ENCODE results near the gene SDF2L1.
A peak's percentile ranks its signal among the peaks of the same experiment; 100 is the strongest.
"Not testable (repeated sequence)": the region's sequence is repeated elsewhere in the genome, so short reads cannot be mapped to it uniquely, and the experiment has no call there.

Gene SDF2L1

DNA sequence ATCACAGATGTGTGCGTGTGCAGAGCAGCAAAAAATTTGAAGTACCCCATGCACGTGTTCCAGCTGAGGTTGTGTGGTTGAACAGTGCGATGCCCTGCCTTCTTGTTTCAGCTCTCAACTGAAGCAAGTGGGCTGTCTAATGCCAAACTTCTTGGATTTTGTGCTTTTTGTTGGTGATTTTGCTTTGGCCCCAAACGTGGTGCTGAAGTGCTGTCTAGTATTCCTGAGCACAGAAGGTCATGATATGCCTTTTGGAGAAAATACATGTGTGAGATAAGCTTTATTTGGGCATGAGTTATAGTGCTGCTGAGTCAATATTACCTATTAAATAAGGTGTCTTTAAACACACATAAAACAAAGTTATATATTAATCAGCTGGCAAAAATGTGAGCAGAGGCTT, 26.4 kb upstream of the SDF2L1 start:
- in situ Hi-C loops (cut with HindIII; ENCODE audit: low pct_ligation_motif_present, low pct_unique_long_range_greater_than_20kb, low sequenced_read_pairs): no loop called here
- no peak for DNase-seq

DNA sequence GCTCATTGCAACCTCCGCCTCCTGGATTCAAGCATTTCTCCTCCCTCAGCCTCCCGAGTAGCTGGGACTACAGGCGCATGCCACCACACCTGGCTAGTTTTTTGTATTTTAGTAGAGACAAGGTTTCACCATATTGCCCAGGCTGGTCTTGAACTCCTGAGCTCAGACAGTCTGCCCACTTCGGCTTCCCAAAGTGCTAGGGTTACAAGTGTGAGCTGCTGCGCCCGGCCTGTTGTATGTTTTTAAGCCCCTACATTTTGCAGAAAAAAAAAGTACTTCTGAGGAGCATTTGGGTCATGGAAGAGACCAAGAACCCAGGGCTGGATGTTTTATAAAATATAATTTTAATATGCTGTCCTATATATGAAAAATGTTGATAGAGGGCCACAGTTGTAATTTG, 24.8 kb upstream of the SDF2L1 start:
- in situ Hi-C loops (cut with HindIII; ENCODE audit: low pct_ligation_motif_present, low pct_unique_long_range_greater_than_20kb, low sequenced_read_pairs): not testable (repeated sequence)

DNA sequence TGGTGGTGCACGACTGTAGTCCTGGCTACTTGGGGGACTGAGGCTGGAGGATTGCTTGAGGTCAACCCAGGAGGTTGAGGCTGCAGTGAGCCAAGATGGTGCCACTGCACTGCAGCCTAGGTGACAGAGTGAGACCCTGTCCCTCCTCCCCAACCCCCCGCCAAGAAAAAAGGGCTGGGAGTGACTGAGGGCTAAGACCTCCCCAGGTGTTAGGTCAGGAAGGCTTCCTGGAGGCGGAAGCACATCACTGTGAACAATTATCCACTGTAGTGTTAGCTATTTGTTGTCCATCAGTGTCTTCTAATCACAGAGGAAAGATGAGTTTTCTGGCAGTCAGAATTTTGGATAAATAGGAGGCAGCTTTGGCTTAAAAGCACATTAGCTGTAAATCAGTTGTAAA, 21.1 kb upstream of the SDF2L1 start:
- in situ Hi-C loops (cut with HindIII; ENCODE audit: low pct_ligation_motif_present, low pct_unique_long_range_greater_than_20kb, low sequenced_read_pairs): no loop called here

More for the DNA sequence above, 24.8 kb upstream of the SDF2L1 start:
- not testable (repeated sequence) for DNase-seq

DNA sequence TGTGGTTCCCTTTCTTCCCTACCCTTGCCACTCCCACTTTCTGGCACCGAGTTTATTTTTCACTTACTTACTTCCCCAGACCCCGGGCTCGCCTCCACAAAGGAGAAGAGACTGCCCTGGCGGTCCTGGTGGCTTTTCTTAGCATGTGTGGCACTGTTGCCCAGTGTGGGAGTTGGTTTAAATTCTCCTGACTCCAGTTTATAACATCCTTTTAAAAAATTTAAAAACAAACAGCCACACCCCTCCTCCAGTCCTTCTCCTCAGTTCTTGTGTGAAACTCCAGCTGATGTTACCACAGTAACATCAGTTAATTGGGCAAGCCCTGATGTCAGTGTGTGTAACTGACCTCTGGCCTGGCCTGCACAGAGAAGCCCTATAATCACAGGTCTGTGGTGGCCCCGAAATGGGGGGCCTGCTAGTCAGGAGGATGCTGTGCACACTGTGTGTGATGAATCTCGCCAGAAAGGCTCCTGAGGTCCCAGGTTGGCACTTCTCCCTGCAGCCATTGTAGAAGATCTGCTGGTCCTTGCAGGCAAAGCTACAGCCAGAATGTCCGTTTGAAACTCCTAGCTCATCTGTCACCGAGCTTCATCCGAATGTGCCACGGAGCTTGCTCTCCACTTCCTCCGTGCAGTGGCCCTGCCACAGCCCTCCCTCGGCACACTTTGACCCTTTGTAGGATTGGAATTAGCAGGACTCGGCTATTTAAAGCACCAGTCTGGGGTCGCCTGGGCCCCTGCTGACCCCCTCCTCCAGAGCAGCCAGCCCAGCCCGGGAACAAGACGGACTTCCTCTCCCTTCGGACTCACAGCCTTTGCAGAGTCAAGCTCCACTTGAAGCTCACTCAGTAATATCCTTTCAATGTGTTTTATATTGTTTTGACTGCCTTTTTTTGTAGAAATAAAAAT, 19.8 kb upstream of the SDF2L1 start:
- in situ Hi-C loops (cut with HindIII; ENCODE audit: low pct_ligation_motif_present, low pct_unique_long_range_greater_than_20kb, low sequenced_read_pairs): no loop called here
- DNase-seq: no peak

More for the DNA sequence above, 21.1 kb upstream of the SDF2L1 start:
- DNase-seq: no peak

DNA sequence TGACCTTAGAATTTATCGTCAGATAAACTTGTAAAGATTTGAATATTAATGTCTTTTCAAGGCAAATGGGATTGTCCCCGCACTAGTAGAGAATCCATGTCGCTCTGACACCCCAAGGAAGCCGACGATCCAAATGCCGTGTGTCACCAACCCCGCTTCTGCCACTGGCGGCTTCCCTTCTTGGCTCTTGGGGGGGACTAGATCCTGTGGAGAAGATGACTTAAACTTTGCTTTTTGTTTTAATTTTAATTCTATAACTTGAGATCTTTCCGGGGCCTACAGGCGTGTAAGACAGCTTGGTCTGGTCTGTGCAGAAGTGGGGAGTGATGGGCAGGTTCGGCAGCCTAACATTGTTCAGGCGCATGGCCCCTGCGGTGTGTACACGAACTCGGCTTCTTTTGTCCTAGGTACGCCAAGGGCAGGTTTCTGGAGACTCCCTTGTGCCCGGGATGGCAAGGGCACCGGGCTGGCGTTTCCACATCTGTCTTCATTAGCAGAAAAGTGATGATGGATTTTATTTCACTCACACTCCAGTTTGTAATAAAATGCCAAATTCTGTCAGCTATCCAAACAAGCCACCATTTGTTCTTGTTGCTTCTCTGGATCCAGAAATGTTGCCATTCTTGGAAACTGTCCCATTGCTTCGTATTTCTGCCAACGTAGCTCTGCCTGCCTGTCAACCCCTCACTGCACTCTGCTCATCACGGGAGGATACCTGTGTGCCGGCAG, 19.0 kb upstream of the SDF2L1 start:
- DNase-seq: no peak
- in situ Hi-C loops (cut with HindIII; ENCODE audit: low pct_ligation_motif_present, low pct_unique_long_range_greater_than_20kb, low sequenced_read_pairs): no loop called here

DNA sequence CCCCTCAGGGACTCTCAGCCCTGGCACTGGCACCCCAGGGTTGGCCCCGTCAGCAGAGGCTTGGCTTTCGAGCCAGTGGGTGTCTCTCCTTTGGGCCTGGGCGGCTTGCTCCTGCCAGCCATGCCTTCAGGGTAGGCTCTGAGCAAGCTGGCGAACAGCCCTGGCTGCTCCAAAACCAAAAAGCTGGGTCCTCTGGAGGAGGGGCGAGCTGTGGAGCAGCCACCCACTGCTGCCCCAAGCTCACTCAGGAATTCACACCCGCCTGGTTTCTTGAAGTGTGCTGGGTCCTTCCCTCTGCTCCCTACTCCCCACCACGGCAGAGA, 18.5 kb upstream of the SDF2L1 start:
- in situ Hi-C loops (cut with HindIII; ENCODE audit: low pct_ligation_motif_present, low pct_unique_long_range_greater_than_20kb, low sequenced_read_pairs): no loop called here
- DNase-seq: no peak

DNA sequence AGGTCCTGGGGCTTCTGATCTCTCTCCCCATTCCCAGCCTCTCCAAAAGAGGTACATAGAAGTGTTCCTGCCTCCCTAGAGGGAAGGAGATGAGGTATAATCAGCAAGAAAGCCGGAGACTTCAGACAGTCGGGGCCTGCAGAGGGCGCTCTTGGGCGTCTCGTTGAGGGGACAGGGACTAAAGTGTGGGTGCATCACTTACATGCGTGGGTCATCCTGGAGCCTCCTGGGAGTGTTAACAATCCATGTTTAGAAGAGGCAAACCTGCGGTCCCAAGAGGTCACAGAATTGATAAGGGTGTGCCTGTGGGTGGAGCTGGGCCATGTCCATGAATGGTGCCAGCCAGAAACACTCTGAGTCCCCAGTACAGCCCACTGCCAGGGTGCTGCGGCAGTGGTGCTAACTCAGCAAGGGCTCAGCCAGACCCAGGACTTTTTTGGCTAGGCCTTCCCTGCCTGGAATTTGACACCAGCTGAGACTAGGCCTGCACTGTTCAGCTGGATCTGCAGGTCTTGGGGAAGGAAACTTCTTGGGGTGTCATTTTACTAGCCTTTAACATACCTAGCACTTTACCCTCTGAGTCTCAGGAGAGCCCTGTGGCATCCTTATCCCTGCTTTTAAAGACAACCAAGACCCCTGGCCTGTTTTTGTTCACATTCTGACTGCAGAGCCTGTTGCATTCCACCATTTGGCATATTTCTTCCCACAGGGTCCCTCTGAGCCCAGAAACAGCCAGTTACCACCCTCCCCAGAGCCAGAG, 17.8 kb upstream of the SDF2L1 start:
- in situ Hi-C loops (cut with HindIII; ENCODE audit: low pct_ligation_motif_present, low pct_unique_long_range_greater_than_20kb, low sequenced_read_pairs): no loop called here
- peak; percentile 34 for DNase-seq

DNA sequence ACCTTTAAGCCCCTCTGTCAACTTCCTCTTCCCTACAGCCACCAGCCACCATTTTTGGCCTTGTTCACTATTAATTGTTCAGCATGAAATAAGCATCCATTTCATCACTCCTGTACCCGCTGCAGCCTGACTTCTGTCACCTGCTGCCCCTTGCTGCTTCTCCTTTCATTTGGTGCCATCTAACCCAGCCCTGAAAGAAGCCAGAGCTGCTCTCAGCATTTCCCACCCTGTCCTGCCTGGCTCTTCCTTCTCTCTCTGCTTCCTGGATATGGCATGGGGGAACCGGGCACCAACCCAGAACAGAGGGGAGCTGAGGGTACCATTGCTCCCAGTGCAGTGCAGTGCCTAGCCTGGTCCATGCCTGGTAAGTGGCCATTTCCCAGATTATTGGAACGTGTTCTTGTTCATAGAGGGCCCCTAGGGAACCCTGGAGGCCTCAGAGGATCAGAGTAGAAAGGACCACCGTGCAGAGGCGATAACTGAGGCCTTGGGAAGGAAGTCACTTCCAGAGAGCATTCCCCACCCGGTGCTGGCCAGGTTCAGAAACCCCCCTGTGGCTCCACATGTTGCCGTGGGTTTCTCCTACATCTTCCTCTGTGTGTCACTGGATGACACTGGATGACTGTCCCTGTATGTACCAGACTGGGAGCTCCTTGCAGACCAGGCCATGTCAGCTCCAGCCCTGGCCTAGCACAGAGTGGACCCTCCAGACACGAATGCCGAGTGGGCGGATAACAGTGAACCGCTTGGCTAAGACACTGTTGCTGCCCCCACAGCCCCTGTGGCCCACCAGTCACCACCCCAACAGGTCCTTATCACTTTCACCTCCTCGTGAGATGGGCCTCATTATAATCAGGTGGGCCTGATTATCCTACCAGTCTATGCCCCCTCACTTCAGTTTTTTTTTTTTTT, 17.0 kb upstream of the SDF2L1 start:
- in situ Hi-C loops (cut with HindIII; ENCODE audit: low pct_ligation_motif_present, low pct_unique_long_range_greater_than_20kb, low sequenced_read_pairs): no loop called here
- DNase-seq: no peak

DNA sequence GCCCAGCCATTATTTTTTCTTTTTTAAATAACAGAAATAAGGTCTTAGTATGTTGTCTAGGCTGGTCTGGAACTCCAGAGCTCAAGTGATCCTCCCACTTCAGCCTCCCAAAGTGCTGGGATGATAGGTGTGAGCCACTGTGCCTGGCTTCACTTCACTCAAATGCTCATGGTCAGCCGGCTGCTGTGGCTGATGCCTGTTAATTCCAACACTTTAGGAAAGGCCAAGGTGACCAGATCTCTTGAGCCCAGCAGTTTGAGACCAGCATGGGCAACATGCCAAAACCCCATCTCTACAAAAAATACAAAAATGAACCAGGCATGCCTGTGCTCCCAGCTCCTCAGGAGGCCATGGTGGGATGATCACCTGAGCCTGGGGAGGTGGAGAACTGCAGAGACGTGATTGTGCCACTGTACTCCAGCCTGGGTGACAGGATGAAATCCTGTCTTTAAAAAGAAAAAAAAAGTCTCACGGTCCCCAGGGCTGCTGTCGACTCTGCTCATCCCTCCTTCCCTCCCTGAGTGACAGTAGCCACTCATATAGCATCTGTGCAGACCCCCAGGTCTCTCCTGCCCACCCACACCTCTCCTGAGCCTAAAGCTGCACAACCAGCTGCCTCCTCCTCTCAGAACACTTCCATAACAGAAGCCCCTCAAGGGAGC, 15.9 kb upstream of the SDF2L1 start:
- DNase-seq: no peak
- in situ Hi-C loops (cut with HindIII; ENCODE audit: low pct_ligation_motif_present, low pct_unique_long_range_greater_than_20kb, low sequenced_read_pairs): no loop called here

DNA sequence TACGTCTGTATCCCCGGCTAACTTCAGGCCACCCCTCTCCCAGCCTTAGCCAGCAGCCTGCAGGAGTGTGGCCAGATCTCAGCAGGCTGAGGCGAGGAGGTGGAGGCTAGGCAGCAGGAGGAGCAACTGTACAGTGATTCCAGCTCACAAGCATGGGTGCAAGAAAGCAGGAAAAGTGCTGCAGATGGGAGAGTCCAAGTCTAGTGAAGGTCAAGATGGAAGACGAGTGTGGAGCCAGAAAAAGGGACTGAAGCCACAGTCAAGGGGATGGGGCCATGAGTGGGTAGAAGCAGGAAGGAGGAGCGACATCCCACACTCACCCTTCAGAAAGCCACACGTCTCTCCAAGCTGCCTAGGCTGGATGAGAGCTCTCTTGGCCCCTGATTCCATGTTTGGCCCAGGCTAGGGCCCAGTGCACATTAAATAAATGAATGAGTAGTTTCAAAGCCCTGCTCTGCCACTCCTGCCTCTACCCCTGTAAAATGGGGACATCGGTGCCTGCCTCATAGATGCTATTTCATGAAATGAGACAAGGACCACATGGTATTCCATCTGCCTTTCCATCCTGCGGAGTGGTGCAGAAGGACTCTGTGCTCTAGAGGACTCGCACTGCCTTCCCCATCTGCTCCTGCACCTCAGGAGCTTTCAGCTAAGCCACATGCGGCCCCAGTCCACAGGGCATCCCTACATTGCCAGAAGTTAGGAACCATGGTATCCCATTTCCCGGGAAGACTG, 15.2 kb upstream of the SDF2L1 start:
- DNase-seq: no peak
- in situ Hi-C loops (cut with HindIII; ENCODE audit: low pct_ligation_motif_present, low pct_unique_long_range_greater_than_20kb, low sequenced_read_pairs): no loop called here

DNA sequence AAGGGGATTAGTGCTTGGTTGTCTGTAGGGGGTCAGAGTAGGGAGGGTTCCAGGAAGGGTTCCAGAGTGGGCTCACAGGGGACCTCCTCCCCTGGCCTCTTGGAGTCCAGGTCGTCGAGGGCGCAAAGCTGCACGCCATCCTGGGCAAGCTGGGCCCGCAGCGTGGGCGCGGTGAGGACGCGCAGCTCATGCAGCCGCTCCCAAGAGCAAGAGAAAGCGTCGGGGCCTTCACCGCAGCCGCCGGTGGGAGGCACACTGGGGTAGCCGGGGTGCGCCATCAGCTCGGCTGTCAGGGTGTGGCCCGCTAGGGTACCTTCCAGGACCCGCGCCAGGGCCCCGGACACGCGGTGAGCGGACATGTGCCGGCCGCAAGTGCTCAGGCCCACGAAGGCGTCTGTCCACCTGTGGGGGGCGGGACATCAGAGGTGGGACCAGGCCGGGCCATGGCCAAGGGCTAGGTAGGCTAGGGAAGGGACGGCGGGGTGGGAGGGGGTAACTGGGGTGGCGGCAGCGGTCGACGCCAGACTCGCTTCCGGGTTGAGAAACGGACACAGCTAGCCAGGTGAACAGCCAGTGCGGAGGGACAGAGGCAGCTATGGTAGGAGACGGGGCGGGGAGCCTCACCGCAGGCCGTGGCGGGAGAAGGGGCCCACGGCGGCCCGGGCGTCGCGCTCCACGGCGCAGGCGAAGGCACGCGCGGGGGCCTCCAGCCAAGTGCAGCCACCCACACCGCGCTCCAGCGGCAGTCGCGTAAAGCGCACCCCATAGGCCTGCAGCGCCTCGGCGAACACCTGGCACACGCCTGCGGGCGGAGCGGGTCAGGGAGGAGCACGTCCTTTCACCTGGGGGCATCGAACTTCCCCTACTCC, 13.5 kb upstream of the SDF2L1 start:
- no peak for DNase-seq
- in situ Hi-C loops (cut with HindIII; ENCODE audit: low pct_ligation_motif_present, low pct_unique_long_range_greater_than_20kb, low sequenced_read_pairs): no loop called here

DNA sequence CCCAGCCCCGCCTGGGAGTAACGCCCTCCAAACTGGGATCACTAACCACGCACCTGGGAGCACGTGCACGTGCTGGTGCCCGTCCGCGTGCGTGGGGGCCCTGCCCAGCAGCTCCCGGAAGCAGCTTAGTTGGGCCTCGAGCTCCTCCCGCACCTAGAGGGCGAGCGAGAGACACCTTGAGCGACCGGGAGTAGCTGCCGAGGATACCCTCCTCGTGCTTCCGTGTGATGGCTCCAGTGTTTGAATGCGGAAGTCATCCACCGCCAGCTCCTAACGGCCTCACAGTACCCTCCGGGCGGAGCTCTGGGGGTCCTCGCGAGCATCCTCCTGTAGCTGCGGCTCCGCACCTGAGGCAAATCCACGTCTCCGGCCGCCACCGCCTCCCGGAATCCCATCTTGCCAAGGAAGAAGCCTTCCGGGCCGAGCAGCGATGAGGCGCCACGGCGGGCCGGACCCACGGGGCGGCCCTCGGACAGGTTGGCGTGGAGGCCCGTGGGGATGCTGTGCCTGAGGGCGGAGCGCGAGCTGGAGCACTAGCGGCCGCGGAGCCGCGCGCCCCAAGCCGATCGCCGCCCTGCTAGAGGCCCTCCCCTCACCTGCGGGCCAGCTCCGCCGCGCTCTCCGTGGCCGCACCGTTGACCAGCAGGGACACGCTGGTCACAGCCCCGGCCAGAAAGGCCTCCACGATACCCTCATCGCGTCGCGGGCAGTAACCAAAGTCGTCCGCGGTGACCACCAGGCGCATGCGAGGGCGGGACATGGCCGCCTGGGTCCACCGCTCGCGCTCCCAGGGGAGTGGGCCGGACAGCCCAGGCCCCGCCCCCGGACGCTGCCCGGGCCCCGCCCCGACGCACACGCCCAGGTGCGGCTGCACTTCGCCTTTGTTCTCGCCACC, 12.6 kb upstream of the SDF2L1 start, which contains the start of gene YDJC:
TSS of gene YDJC (minus strand) at position 768 of the 895 bp plus-strand sequence. CDS start at position 760, 8 bp downstream.
- in situ Hi-C loops (cut with HindIII; ENCODE audit: low pct_ligation_motif_present, low pct_unique_long_range_greater_than_20kb, low sequenced_read_pairs): no loop called here
- DNase-seq: peak; percentile 90

DNA sequence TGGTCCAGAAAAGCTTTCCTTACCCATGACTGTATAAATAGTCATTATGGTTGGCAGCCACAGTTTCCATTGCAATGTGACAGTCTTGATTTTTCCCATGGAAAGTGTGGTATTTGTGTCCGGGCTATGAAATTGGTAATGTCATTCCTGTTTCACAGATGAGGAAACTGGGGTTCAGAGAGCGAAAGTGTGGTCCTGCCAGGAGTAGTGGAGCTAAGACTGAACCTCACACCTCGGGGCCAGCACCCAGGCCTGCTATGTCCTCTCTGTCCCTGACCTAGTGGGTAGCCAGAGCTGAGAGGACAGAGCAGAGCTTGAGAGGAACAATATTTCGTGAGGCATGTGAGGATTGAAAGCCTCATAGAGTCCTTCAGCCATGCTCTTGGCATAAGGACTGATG, 11.1 kb upstream of the SDF2L1 start:
- no peak for DNase-seq
- in situ Hi-C loops (cut with HindIII; ENCODE audit: low pct_ligation_motif_present, low pct_unique_long_range_greater_than_20kb, low sequenced_read_pairs): no loop called here

DNA sequence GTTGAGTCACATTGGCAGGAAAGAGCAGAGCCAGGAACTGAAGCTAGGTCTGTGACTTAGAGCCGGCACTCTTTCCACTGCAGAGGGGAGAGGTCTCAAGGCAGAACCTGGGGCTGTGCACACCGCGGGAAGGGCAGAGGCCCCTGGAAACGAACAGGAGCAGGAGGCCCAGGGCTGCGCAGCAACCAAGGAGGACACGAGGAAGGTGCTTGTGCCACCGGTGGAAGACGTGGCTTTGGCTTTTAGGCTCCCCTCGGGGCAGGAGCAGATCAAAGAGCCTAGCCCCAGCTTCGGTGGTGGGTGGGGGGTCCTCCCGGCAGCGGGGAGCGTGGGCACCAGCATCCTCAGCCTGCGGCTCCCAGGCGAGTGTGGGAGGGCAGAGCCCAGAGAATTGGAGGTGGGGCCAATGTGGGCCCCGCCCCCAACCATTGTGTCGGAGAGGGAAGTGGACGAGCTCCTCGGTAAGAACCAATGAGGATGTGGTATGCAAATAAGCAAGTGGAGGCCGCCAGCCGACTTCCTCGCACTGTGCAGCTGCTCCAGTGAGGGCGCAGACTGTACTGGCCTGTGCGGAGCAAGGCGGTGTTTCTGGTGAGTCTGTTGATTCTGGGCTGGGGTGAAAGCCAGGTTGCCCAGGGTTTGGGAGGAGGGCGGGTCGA, 9.7 kb upstream of the SDF2L1 start, which contains the start of gene CCDC116:
TSS of gene CCDC116 (plus strand) at position 524 of the 659 bp plus-strand sequence. CDS start 422 bp downstream, outside the sequence.
- DNase-seq: no peak
- in situ Hi-C loops (cut with HindIII; ENCODE audit: low pct_ligation_motif_present, low pct_unique_long_range_greater_than_20kb, low sequenced_read_pairs): no loop called here

DNA sequence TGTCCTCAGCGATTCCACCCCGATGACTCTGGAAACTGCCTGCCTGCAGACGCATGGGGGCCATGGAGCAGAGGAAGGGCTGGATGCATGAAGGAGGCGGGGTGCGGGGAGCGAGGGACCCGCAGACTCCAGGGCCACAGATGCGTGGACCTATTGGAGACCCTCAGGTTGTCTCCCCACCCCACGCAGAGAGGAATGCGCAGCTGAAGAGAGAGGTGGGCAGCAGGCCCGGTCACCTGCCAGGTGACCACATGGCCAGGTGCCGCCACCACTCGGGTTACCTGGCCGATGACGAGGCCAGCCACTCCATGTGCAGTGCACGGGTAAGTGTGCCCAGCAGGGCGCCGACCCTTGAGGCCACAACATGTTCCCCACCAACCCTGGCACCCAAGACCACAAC, 9.2 kb upstream of the SDF2L1 start:
- in situ Hi-C loops (cut with HindIII; ENCODE audit: low pct_ligation_motif_present, low pct_unique_long_range_greater_than_20kb, low sequenced_read_pairs): no loop called here

More for the DNA sequence above, 9.2 kb upstream of the SDF2L1 start:
- DNase-seq: no peak
